HL-60 (cell line): Measurements from ENCODE around the gene FGF18.

Experiments used
- DNase-seq, 2 experiments: peaks; one replicate each; pipeline ENCODE4 v3.0.0-alpha.2; 2010 to 2020; ENCODE audit warnings: low read depth in 1 of 2, low spot score in 1 of 2
- H3K27ac ChIP-seq: fragments of 250-450 bp; sonication (Bioruptor Pico); replicated peaks from 2 replicates; pipeline ENCODE4 v1.5.1; 2020; ENCODE audit warnings: mild to moderate bottlenecking, moderate library complexity
- H3K27me3 ChIP-seq: fragments of 250-450 bp; sonication (Bioruptor Pico); 2 replicates; pipeline ENCODE4 v1.5.1; 2021; ENCODE audit warnings: mild to moderate bottlenecking, moderate library complexity; ENCODE audit not compliant: insufficient read depth, poor library complexity, severe bottlenecking
- H3K4me3 ChIP-seq: replicated peaks from 2 replicates; pipeline ENCODE4 v1.5.1; 2011; ENCODE audit warnings: mild to moderate bottlenecking, control low read depth, low read length; ENCODE audit not compliant: insufficient read depth
- GABPA ChIP-seq: IDR thresholded peaks from 2 replicates; pipeline ENCODE4 v1.6.1; 2012; ENCODE audit warnings: low read depth
- POLR2AphosphoS5 ChIP-seq: IDR thresholded peaks from 2 replicates; pipeline ENCODE4 v1.6.1; 2012; ENCODE audit warnings: low read depth
- SPI1 ChIP-seq: IDR thresholded peaks from 2 replicates; pipeline ENCODE4 v1.6.1; 2012; ENCODE audit warnings: low read depth, mild to moderate bottlenecking, borderline replicate concordance
- TF ChIP-seq, protein P1 (sequence below): IDR thresholded peaks from one replicate; pipeline ENCODE4 v1.5.1; 2011; ENCODE audit warnings: low read length, control low read depth, inconsistent platforms; ENCODE audit not compliant: insufficient read depth
- TF ChIP-seq, protein P2 (sequence below): IDR thresholded peaks from 2 replicates; pipeline ENCODE4 v1.6.1; 2012; ENCODE audit warnings: low read depth; ENCODE audit not compliant: insufficient replicate concordance

FGF18 gene

GRCh38 chr5:171449426-171449825 lies 30.0 kb downstream of the FGF18 start:
- Histone ChIP-seq H3K4me3 (no peak overlapping the region), H3K27ac (no peak overlapping the region), H3K27me3 (peaks cover 15% of the 10 kb centered on the region)
- no peak for DNase-seq
- no peak for TF ChIP-seq POLR2AphosphoS5
- TF ChIP-seq, protein P1, sequence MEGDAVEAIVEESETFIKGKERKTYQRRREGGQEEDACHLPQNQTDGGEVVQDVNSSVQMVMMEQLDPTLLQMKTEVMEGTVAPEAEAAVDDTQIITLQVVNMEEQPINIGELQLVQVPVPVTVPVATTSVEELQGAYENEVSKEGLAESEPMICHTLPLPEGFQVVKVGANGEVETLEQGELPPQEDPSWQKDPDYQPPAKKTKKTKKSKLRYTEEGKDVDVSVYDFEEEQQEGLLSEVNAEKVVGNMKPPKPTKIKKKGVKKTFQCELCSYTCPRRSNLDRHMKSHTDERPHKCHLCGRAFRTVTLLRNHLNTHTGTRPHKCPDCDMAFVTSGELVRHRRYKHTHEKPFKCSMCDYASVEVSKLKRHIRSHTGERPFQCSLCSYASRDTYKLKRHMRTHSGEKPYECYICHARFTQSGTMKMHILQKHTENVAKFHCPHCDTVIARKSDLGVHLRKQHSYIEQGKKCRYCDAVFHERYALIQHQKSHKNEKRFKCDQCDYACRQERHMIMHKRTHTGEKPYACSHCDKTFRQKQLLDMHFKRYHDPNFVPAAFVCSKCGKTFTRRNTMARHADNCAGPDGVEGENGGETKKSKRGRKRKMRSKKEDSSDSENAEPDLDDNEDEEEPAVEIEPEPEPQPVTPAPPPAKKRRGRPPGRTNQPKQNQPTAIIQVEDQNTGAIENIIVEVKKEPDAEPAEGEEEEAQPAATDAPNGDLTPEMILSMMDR: no peak
- no peak for TF ChIP-seq SPI1
- TF ChIP-seq GABPA: no peak
- TF ChIP-seq, protein P2, sequence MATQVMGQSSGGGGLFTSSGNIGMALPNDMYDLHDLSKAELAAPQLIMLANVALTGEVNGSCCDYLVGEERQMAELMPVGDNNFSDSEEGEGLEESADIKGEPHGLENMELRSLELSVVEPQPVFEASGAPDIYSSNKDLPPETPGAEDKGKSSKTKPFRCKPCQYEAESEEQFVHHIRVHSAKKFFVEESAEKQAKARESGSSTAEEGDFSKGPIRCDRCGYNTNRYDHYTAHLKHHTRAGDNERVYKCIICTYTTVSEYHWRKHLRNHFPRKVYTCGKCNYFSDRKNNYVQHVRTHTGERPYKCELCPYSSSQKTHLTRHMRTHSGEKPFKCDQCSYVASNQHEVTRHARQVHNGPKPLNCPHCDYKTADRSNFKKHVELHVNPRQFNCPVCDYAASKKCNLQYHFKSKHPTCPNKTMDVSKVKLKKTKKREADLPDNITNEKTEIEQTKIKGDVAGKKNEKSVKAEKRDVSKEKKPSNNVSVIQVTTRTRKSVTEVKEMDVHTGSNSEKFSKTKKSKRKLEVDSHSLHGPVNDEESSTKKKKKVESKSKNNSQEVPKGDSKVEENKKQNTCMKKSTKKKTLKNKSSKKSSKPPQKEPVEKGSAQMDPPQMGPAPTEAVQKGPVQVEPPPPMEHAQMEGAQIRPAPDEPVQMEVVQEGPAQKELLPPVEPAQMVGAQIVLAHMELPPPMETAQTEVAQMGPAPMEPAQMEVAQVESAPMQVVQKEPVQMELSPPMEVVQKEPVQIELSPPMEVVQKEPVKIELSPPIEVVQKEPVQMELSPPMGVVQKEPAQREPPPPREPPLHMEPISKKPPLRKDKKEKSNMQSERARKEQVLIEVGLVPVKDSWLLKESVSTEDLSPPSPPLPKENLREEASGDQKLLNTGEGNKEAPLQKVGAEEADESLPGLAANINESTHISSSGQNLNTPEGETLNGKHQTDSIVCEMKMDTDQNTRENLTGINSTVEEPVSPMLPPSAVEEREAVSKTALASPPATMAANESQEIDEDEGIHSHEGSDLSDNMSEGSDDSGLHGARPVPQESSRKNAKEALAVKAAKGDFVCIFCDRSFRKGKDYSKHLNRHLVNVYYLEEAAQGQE: no peak

- Histone ChIP-seq H3K27me3 (peaks cover 15% of the 10 kb centered on the region), H3K4me3 (no peak overlapping the region; the same call in 1 of the 2 replicates), H3K27ac (no peak overlapping the region)
- no peak for DNase-seq
- TF ChIP-seq POLR2AphosphoS5 (no peak), GABPA (no peak), SPI1 (no peak)
- TF ChIP-seq, protein P1: no peak
- TF ChIP-seq, protein P2: no peak
Measured at GRCh38 chr5:171450423-171451331, 31.2 kb downstream of the FGF18 start.

GRCh38 chr5:171451421-171451820 lies 32.0 kb downstream of the FGF18 start:
- no peak overlapping the region for H3K4me3 ChIP-seq

More at GRCh38 chr5:171451421-171451820, 32.0 kb downstream of the FGF18 start:
- DNase-seq: no peak
- Histone ChIP-seq H3K27ac (no peak overlapping the region), H3K27me3 (peaks cover 15% of the 10 kb centered on the region)
- TF ChIP-seq, protein P2: no peak
- TF ChIP-seq POLR2AphosphoS5 (no peak), GABPA (no peak)
